ENCODE results near the gene MAEA. TPM values are rescaled to one million over a fixed set of nuclear protein-coding genes. Genes with fewer than 3 reads are reported as not detected.

Gene MAEA
- total and polyA plus RNA-seq, 4 donors: 20.9 to 33.9 (median 29.8) TPM

DNA sequence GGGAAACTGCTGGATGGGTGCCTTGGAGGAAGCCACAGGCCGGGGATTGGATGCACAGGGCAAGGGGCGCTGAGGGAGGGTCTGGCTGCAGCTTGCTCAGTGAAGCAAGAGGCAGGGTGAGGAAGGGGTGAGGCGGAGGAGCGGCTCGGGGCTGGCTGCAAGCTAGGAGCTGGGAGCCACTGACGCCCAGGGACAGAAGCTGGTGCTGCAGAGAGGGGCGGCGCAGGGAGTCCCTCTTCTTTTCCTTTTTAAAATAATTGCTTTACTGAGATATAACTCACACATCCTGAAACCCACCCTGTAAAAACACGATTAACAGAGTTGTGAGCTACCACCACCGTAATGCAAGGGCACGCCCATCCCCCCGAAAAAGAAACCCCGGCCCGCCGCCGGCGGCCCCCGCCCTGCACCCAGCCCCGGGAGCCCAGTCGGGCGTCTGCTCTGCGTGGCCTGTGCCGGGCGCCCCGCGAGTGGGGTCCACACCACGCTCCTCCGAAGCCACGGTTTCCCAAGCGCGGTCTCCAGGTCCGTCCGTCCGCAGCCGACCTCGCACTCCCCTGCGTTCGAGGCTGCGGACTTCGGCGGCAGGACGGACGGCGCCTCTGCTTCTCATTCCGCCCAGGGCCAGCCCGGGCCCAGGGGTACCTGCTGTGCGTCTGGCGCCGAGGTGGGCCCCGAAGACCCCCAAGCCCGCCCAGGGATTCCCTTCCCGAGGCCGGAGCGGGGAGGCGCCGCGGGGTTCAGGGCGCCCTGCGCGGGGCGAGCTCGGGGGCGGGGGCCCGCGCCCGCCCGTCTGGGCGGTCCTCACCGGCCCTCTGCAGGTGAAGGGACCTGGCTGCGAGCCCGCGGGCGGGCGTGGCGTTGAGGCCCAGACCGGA, 56.5 kb downstream of the MAEA start:
- Histone ChIP-seq H3K36me3 (ENCODE audit: control insufficient read depth in 4 of 4, insufficient read depth in 3 of 4, low read depth in 1 of 4, low read length in 3 of 4) (peaks cover 0 to 3% (median under 1%) of the 10 kb centered on the region in 4 donors), H3K4me1 (ENCODE audit: control insufficient read depth in 4 of 4, insufficient read depth in 4 of 4, low read length in 3 of 4) (peaks cover 7 to 26% (median 16%) of the 10 kb centered on the region in 4 donors), H3K4me3 (ENCODE audit: low read depth in 1 of 3, low read length in 3 of 3) (peak overlapping the region; percentile 11 to 91 (median 82)), H3K27me3 (ENCODE audit: control insufficient read depth in 4 of 4, insufficient read depth in 4 of 4, low read length in 3 of 4) (no peaks in the 10 kb centered on the region), H3K27ac (ENCODE audit: low read depth in 1 of 2, low read length in 2 of 2) (peak overlapping the region; percentile 76 to 79), H3K9ac (ENCODE audit: low read depth in 1 of 2, low read length in 2 of 2) (peak overlapping the region; percentile 42 to 52), H3K9me3 (ENCODE audit: control insufficient read depth in 4 of 4, low read length in 3 of 4) (no peaks in the 10 kb centered on the region)
- under 1% methylated on average over 76 of the region's 76 CpGs for WGBS
- peak; percentile 53 for DNase-seq (ENCODE audit: low spot score)
- TF ChIP-seq RAD21 (IDR thresholded peaks at IDR 0.05) (peak in 1 of 2 donors; percentile 40), FOXA1 (IDR thresholded peaks at IDR 0.05) (no peak), REST (IDR thresholded peaks at IDR 0.05) (peak; percentile 4), RXRA (IDR thresholded peaks at IDR 0.05) (no peak)
- TF ChIP-seq, protein P1, sequence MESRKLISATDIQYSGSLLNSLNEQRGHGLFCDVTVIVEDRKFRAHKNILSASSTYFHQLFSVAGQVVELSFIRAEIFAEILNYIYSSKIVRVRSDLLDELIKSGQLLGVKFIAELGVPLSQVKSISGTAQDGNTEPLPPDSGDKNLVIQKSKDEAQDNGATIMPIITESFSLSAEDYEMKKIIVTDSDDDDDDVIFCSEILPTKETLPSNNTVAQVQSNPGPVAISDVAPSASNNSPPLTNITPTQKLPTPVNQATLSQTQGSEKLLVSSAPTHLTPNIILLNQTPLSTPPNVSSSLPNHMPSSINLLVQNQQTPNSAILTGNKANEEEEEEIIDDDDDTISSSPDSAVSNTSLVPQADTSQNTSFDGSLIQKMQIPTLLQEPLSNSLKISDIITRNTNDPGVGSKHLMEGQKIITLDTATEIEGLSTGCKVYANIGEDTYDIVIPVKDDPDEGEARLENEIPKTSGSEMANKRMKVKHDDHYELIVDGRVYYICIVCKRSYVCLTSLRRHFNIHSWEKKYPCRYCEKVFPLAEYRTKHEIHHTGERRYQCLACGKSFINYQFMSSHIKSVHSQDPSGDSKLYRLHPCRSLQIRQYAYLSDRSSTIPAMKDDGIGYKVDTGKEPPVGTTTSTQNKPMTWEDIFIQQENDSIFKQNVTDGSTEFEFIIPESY (IDR thresholded peaks at IDR 0.05): no peak

DNA sequence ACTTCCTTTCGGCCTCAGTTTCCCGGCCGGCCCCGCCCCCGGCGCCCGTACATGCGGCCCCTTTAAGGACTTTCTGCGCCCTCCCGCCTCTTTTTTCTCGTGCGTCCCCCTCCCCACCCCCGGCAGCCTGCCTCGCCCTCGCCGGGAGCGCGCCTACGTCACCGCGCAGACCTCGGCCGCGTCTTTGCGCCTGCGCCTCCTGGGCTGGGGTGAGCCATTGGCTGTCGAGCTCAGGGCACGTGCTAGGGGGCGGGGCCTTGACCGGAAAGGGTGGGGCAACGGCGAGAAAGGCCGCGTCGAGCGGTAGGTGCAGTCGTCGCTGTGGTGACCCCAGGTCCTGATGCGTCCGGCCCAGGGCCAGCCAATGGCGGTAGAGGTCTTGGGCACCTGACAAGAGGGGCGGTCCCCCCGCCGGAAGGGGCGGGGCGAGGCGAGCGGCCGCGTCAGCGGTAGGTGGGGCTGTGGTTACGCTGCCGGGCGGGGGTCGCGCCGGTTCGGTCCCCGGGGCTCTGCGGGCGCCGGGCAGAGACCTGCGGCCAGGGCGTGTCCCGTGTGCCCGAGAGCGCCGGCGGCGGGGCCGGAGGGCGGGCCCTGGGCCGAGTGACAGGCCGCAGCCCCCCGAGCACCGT, 57.2 kb downstream of the MAEA start, which contains the start of gene UVSSA:
Gene UVSSA, plus strand, starts transcription at position 428 of the 629 bp plus-strand sequence. CDS start 884 bp downstream, outside the sequence.
- Histone ChIP-seq H3K27me3 (ENCODE audit: control insufficient read depth in 4 of 4, insufficient read depth in 4 of 4, low read length in 3 of 4) (no peaks in the 10 kb centered on the region), H3K9me3 (ENCODE audit: control insufficient read depth in 4 of 4, low read length in 3 of 4) (no peaks in the 10 kb centered on the region), H3K4me1 (ENCODE audit: control insufficient read depth in 4 of 4, insufficient read depth in 4 of 4, low read length in 3 of 4) (peaks cover 7 to 26% (median 16%) of the 10 kb centered on the region in 4 donors), H3K4me3 (ENCODE audit: low read depth in 1 of 3, low read length in 3 of 3) (peak within 1 kb of the TSS; percentile 79 to 91 (median 89)), H3K9ac (ENCODE audit: low read depth in 1 of 2, low read length in 2 of 2) (peak within 1 kb of the TSS; percentile 84 to 92), H3K27ac (ENCODE audit: low read depth in 1 of 2, low read length in 2 of 2) (peak within 1 kb of the TSS; percentile 95 to 98), H3K36me3 (ENCODE audit: control insufficient read depth in 4 of 4, insufficient read depth in 3 of 4, low read depth in 1 of 4, low read length in 3 of 4) (no peaks in the 10 kb centered on the region)
- DNase-seq (ENCODE audit: low spot score): peak; percentile 100
- under 1% methylated on average over 76 of the region's 76 CpGs for WGBS
- TF ChIP-seq HNF4G (IDR thresholded peaks at IDR 0.05) (no peak), RAD21 (IDR thresholded peaks at IDR 0.05) (no peak), JUND (IDR thresholded peaks at IDR 0.05) (no peak), REST (IDR thresholded peaks at IDR 0.05) (no peak), SP1 (IDR thresholded peaks at IDR 0.05) (peak; percentile 85), CTCF (IDR thresholded peaks at IDR 0.05; ENCODE audit: low read depth, low read length, missing input control) (peak; percentile 1), GABPA (IDR thresholded peaks at IDR 0.05 in 1 of 2, conservative IDR thresholded peaks at IDR 0.05 in 1 of 2) (peak; percentile 57 to 91), EGR1 (IDR thresholded peaks at IDR 0.05; ENCODE audit: low read depth in 2 of 2) (peak in 1 of 2 donors; percentile 66), YY1 (IDR thresholded peaks at IDR 0.05) (peak; percentile 41), HNF4A (conservative IDR thresholded peaks at IDR 0.05) (no peak), FOXA2 (IDR thresholded peaks at IDR 0.05) (no peak)
- TF ChIP-seq, protein P2, sequence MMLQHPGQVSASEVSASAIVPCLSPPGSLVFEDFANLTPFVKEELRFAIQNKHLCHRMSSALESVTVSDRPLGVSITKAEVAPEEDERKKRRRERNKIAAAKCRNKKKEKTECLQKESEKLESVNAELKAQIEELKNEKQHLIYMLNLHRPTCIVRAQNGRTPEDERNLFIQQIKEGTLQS (IDR thresholded peaks at IDR 0.05): no peak
- TF ChIP-seq, protein P3, sequence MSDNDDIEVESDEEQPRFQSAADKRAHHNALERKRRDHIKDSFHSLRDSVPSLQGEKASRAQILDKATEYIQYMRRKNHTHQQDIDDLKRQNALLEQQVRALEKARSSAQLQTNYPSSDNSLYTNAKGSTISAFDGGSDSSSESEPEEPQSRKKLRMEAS (IDR thresholded peaks at IDR 0.05): no peak

All from liver (tissue), 9 donors.